ENCODE data around the gene RHOBTB1. TPM values are rescaled to one million over a fixed set of nuclear protein-coding genes. Genes with fewer than 3 reads are reported as not detected.

RHOBTB1 gene
- total RNA-seq, 4 donors from 2014 or later: 15.5 to 44.0 (median 25.3) TPM

DNA sequence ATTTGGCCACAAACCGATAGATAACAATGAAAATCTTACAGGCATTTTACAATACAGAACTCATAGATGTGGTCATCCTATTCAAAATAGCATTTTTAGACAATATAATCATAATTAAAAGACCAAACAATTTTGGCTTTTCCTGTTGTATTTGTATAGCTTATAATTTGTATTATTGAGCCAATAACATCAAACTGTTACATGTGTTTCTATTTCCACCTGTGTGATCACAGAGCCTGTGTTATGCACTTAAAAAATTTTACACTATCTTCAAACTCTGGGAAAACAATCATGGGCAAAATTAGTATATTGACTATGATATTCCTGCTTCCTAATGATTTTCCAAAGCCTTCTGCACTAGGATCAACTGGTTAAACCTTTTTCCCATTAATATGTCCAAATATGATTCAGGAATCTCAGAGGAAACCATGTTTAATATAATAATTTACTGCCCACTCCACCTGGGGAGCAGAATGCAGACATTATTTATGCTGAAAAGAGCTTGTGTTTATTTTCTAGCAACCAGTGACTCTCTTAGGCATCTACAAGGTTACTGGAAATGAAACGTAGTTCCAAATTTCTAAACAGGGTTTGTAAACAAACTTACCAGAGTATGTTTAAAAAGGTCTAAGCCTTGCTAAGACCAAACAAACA, 1.7 kb downstream of the RHOBTB1 start:
- Histone ChIP-seq H3K4me3 (peak overlapping the region; percentile 54 to 88), H3K9me3 (no peaks in the 10 kb centered on the region), H3K4me1 (peaks cover 7 to 62% (median 18%) of the 10 kb centered on the region in 3 donors), H3K36me3 (no peaks in the 10 kb centered on the region), H3K27me3 (no peaks in the 10 kb centered on the region), H3K27ac (peak overlapping the region; percentile 96 to 98 (median 97))
- 30 to 47% methylated on average over 1 to 2 of the region's 2 CpGs for WGBS, 2 donors (ENCODE audit: low coverage in 1 of 2)
- TF ChIP-seq, protein P1, sequence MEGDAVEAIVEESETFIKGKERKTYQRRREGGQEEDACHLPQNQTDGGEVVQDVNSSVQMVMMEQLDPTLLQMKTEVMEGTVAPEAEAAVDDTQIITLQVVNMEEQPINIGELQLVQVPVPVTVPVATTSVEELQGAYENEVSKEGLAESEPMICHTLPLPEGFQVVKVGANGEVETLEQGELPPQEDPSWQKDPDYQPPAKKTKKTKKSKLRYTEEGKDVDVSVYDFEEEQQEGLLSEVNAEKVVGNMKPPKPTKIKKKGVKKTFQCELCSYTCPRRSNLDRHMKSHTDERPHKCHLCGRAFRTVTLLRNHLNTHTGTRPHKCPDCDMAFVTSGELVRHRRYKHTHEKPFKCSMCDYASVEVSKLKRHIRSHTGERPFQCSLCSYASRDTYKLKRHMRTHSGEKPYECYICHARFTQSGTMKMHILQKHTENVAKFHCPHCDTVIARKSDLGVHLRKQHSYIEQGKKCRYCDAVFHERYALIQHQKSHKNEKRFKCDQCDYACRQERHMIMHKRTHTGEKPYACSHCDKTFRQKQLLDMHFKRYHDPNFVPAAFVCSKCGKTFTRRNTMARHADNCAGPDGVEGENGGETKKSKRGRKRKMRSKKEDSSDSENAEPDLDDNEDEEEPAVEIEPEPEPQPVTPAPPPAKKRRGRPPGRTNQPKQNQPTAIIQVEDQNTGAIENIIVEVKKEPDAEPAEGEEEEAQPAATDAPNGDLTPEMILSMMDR (IDR thresholded peaks at IDR 0.05): no peak
- TF ChIP-seq EP300 (IDR thresholded peaks at IDR 0.05) (no peak), POLR2AphosphoS5 (IDR thresholded peaks at IDR 0.05) (peak; percentile 55), POLR2A (IDR thresholded peaks at IDR 0.05) (no peak)
- no peak for ATAC-seq

DNA sequence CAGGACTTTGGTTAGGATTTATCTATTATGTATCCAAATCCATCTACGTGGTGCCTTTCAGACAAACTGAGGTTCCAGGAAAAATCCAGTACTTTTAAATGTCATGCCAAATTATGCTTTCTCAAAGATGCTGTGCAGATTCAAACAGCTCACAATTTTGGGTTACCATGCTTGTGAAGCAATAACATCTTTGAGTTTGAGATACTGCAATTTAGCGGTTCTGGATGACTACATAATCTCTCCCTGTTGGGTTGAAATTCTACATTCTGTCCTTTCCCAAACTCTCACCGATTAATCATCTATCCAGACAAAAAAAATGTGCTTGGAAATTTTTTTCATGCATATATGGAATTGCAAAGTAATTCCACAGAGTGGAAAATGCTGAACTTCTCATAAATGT, 3.5 kb downstream of the RHOBTB1 start:
- Histone ChIP-seq H3K4me1 (peaks cover 7 to 69% (median 18%) of the 10 kb centered on the region in 3 donors), H3K4me3 (no peak overlapping the region)
- WGBS, 2 donors (ENCODE audit: low coverage in 1 of 2): 36 to 83% methylated on average over 3 of the region's 3 CpGs

DNA sequence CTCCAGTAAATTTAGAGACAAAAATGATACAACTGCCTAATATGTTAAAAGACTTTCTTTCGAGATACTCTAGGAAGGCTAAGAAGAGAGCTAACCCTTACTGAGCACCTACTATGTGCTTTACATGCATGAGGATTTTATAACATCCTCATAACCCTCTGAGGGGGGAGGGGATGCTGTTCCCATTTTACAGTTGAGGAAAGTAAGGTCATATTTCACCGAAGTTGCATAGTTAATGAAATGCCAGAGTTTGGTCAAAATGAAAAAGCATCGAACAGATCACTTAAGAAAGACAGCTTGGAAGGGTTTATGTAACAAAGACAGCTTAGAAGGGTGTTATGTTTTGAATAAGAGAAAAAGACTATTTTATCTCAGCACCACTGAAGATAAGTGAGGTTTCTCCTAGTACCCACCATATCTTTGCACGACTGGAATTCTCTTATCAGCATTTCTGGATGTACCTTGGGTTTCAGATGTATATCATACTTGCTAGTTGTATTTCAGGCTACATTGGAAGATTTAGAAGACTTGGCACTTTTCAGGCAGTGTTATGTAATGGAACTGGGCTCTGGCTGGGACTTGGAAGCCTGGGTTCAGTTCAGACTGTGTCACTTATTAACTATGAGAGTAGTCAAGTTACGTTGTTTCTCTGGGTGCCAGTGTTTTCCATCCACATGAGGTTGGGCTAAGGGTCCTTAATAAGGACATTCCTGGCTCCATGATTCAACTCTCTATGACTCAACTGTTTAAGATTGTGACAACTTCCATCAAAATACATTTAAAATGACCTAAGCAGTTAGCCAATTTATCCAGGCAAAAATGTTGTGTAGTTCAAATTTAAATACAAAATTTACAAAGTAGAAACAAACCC, 6.0 kb downstream of the RHOBTB1 start:
- peak overlapping the region; percentile 26 to 59 (median 34) for H3K27ac ChIP-seq
- ATAC-seq: peak; percentile 60
- 47 to 72% methylated on average over 4 to 5 of the region's 5 CpGs for WGBS, 2 donors (ENCODE audit: low coverage in 1 of 2)
- peak; percentile 82 for TF ChIP-seq POLR2AphosphoS5 (IDR thresholded peaks at IDR 0.05)
- TF ChIP-seq, protein P1 (IDR thresholded peaks at IDR 0.05): no peak
- H3K9me3 ChIP-seq: no peaks in the 10 kb centered on the region
- H3K4me1 ChIP-seq: peaks cover 13 to 70% (median 18%) of the 10 kb centered on the region in 3 donors
- H3K27me3 ChIP-seq: no peaks in the 10 kb centered on the region
- H3K36me3 ChIP-seq: no peaks in the 10 kb centered on the region
- H3K4me3 ChIP-seq: no peak overlapping the region

More for the DNA sequence above, 3.5 kb downstream of the RHOBTB1 start:
- peak overlapping the region in 1 of 4 donors; percentile 97 for H3K27ac ChIP-seq
- no peaks in the 10 kb centered on the region for H3K36me3 ChIP-seq
- H3K27me3 ChIP-seq: no peaks in the 10 kb centered on the region
- no peaks in the 10 kb centered on the region for H3K9me3 ChIP-seq
- TF ChIP-seq POLR2A (IDR thresholded peaks at IDR 0.05) (no peak), POLR2AphosphoS5 (IDR thresholded peaks at IDR 0.05) (peak; percentile 17)
- ATAC-seq: no peak

DNA sequence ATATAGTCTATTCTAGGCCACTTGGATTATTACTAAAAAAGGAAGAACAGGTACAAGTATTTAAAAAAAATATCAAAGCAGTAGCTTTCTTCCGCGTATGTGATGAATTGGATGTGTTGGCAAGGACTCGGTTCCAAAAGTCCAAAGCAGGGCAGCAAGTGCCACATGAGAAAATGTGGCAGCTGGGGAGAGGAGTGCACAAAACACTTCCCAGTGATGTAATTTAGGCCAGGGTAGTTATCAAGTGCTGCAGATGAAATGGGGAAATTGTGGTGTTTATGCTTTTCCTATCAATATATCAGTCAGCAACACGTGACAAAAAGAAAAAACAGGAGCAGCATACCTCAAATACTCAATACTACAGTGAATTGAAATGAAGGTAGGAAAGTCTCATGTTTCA, 7.0 kb downstream of the RHOBTB1 start:
- 44 to 53% methylated on average over 4 of the region's 4 CpGs for WGBS, 2 donors (ENCODE audit: low coverage in 1 of 2)
- Histone ChIP-seq H3K36me3 (no peaks in the 10 kb centered on the region), H3K27me3 (no peaks in the 10 kb centered on the region), H3K9me3 (no peaks in the 10 kb centered on the region), H3K4me3 (no peak overlapping the region), H3K27ac (peak overlapping the region in 1 of 4 donors; percentile 32), H3K4me1 (peaks cover 12 to 61% (median 13%) of the 10 kb centered on the region in 3 donors)
- ATAC-seq: no peak
- TF ChIP-seq, protein P1 (IDR thresholded peaks at IDR 0.05): no peak
- TF ChIP-seq POLR2A (IDR thresholded peaks at IDR 0.05): no peak
- TF ChIP-seq POLR2AphosphoS5 (IDR thresholded peaks at IDR 0.05): no peak
- TF ChIP-seq EP300 (IDR thresholded peaks at IDR 0.05): no peak
